ENCODE measurements around the gene COL7A1.

- TF ChIP-seq, protein P1, sequence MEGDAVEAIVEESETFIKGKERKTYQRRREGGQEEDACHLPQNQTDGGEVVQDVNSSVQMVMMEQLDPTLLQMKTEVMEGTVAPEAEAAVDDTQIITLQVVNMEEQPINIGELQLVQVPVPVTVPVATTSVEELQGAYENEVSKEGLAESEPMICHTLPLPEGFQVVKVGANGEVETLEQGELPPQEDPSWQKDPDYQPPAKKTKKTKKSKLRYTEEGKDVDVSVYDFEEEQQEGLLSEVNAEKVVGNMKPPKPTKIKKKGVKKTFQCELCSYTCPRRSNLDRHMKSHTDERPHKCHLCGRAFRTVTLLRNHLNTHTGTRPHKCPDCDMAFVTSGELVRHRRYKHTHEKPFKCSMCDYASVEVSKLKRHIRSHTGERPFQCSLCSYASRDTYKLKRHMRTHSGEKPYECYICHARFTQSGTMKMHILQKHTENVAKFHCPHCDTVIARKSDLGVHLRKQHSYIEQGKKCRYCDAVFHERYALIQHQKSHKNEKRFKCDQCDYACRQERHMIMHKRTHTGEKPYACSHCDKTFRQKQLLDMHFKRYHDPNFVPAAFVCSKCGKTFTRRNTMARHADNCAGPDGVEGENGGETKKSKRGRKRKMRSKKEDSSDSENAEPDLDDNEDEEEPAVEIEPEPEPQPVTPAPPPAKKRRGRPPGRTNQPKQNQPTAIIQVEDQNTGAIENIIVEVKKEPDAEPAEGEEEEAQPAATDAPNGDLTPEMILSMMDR (IDR thresholded peaks at IDR 0.05), result no peak
- TF ChIP-seq POLR2A (IDR thresholded peaks at IDR 0.05), result no peak
Measured at GRCh38 chr3:48528048-48528447, 67.1 kb downstream of the COL7A1 start.

Measured in adrenal gland (tissue), 5 donors.